Suprapubic skin (tissue), 4 donors: ENCODE data around the gene DPY19L3.

Experiments used
- CTCF ChIP-seq, 2 donors: fragments of 200-600 bp in 1 of 2; fragments of 450-650 bp in 1 of 2; sonication (generic) in 1 of 2; IDR thresholded peaks; one replicate each; pipeline ENCODE4 v1.5.1; 2016 to 2019; ENCODE audit warnings: antibody characterized with exemption in 2 of 2, mild to moderate bottlenecking in 1 of 2, moderate library complexity in 1 of 2
- POLR2A ChIP-seq, 2 donors: fragments of 450-650 bp; IDR thresholded peaks; one replicate each; pipeline ENCODE4 v1.6.1; 2017; ENCODE audit warnings: antibody characterized with exemption in 2 of 2, mild to moderate bottlenecking in 2 of 2, moderate library complexity in 2 of 2
- POLR2AphosphoS5 ChIP-seq, 3 donors: sonication (generic); formaldehyde crosslinking; IDR thresholded peaks; one replicate each; pipeline ENCODE4 v1.6.1; 2017; ENCODE audit warnings: antibody characterized with exemption in 3 of 3

- TF ChIP-seq CTCF (IDR thresholded peaks at IDR 0.05) = no peak
- no peak for TF ChIP-seq POLR2A (IDR thresholded peaks at IDR 0.05)
- TF ChIP-seq POLR2AphosphoS5 (IDR thresholded peaks at IDR 0.05) = no peak
These were observed 1.7 kb downstream of the DPY19L3 start for GRCh38 chr19:32407004-32407992.
